Mammary epithelial cell (primary cell): ENCODE results near the gene PLEKHG4B.

ENCODE experiments used
- CTCF ChIP-seq, 2 donors: IDR thresholded peaks in 1 of 2; conservative IDR thresholded peaks in 1 of 2; 2 replicates each; pipeline ENCODE4 v1.5.1; 2011 to 2012; ENCODE audit warnings: inconsistent platforms in 2 of 2, low read length in 2 of 2, mild to moderate bottlenecking in 2 of 2, control low read depth in 1 of 2, low read depth in 1 of 2; ENCODE audit not compliant: insufficient read depth in 1 of 2; ENCODE audit errors: extremely low read depth in 1 of 2
- EZH2 ChIP-seq: IDR thresholded peaks from 2 replicates; pipeline ENCODE4 v1.6.1; 2012; ENCODE audit warnings: low read length, inconsistent platforms, borderline replicate concordance

GRCh38 chr5:144941-145340, 53.0 kb downstream of the PLEKHG4B start:
- TF ChIP-seq CTCF (conservative IDR thresholded peaks at IDR 0.05 in 1 of 2, IDR thresholded peaks at IDR 0.05 in 1 of 2; ENCODE audit: extremely low read depth in 1 of 2, insufficient read depth in 1 of 2, low read depth in 1 of 2, low read length in 2 of 2) (no peak), EZH2 (no peak)
